Karpas-422 (cell line): ENCODE measurements around the gene CCL5. TPM values are rescaled to one million over a fixed set of nuclear protein-coding genes. Genes with fewer than 3 reads are reported as not detected.

Experiments used
- DNase-seq: peaks from one replicate; pipeline ENCODE4 v3.0.0-alpha.2; 2015
- H2AFZ ChIP-seq: fragments of 200-600 bp; sonication (generic); 2 replicates; pipeline ENCODE4 v1.6.1; 2014; ENCODE audit warnings: antibody characterized with exemption, low read length, mixed read lengths
- H3K27ac ChIP-seq: fragments of 200-600 bp; sonication (generic); 2 replicates; pipeline ENCODE4 v1.5.1; 2014; ENCODE audit warnings: mild to moderate bottlenecking, low read length, moderate library complexity
- H3K27me3 ChIP-seq: fragments of 200-600 bp; sonication (generic); 2 replicates; pipeline ENCODE4 v1.6.1; 2014; ENCODE audit warnings: low read length, mixed read lengths
- H3K36me3 ChIP-seq: fragments of 200-600 bp; sonication (generic); 2 replicates; pipeline ENCODE4 v1.6.1; 2014; ENCODE audit warnings: low read length, mixed read lengths; ENCODE audit not compliant: insufficient read depth
- H3K4me1 ChIP-seq: fragments of 200-600 bp; sonication (generic); 2 replicates; pipeline ENCODE4 v1.6.1; 2014; ENCODE audit warnings: mild to moderate bottlenecking, low read length, mixed read lengths
- H3K4me2 ChIP-seq: fragments of 200-600 bp; sonication (generic); 2 replicates; pipeline ENCODE4 v1.6.1; 2014; ENCODE audit warnings: low read length, low read depth, mild to moderate bottlenecking; ENCODE audit not compliant: poor library complexity, severe bottlenecking
- H3K4me3 ChIP-seq: fragments of 200-600 bp; sonication (generic); 2 replicates; pipeline ENCODE4 v1.5.1; 2014; ENCODE audit warnings: mild to moderate bottlenecking, antibody characterized with exemption, low read length, mixed read lengths
- H3K79me2 ChIP-seq: fragments of 200-600 bp; sonication (generic); 2 replicates; pipeline ENCODE4 v1.6.1; 2014; ENCODE audit warnings: mild to moderate bottlenecking, low read length, mixed read lengths
- H3K9ac ChIP-seq: fragments of 200-600 bp; sonication (generic); 2 replicates; pipeline ENCODE4 v1.6.0; 2014; ENCODE audit warnings: low read length
- H3K9me2 ChIP-seq: fragments of 200-600 bp; sonication (generic), shearing (Covaris generic); replicated peaks from 2 replicates; pipeline ENCODE4 v1.6.0; 2014; ENCODE audit warnings: mild to moderate bottlenecking, low read length, moderate library complexity; ENCODE audit not compliant: insufficient read depth
- H3K9me3 ChIP-seq: fragments of 300-700, 200-600 bp; sonication (generic); 2 replicates; pipeline ENCODE4 v1.6.1; 2014; ENCODE audit warnings: low read length, mixed read lengths
- H4K20me1 ChIP-seq: fragments of 200-600 bp; sonication (generic); 2 replicates; pipeline ENCODE4 v1.6.1; 2014; ENCODE audit warnings: mild to moderate bottlenecking, antibody characterized with exemption, low read length, low read depth; ENCODE audit not compliant: insufficient read depth
- total RNA-seq: library from RNA; depleted of rRNA; stranded (reverse); fragments of >200 nt; shearing (Covaris generic); gene quantifications from 2 replicates; pipeline ENCODE4 v1.2.3, GENCODE V29; 2014; ENCODE audit warnings: low replicate concordance

Gene CCL5
- total RNA-seq, 1 experiment from 2014 or later = not detected

GRCh38 chr17:35847633-35848373 is 32.4 kb downstream of the CCL5 start:
- no peak for DNase-seq
- no peaks in the 10 kb centered on the region for H3K27me3 ChIP-seq
- H3K9ac ChIP-seq = no peak overlapping the region
- H3K9me3 ChIP-seq = no peaks in the 10 kb centered on the region
- H4K20me1 ChIP-seq = 0 out of 2 replicates have a peak, but pooled peaks cover 10% of the 10 kb centered on the region
- H3K27ac ChIP-seq = no peak overlapping the region
- H2AFZ ChIP-seq = no peak overlapping the region
- H3K4me3 ChIP-seq = no peak overlapping the region
- peaks cover 34% of the 10 kb centered on the region; the same call in 1 of the 2 replicates for H3K36me3 ChIP-seq
- H3K79me2 ChIP-seq = peaks cover 6% of the 10 kb centered on the region
- no peaks in the 10 kb centered on the region for H3K9me2 ChIP-seq
- H3K4me2 ChIP-seq = no peak overlapping the region
- no peaks in the 10 kb centered on the region for H3K4me1 ChIP-seq

DNA sequence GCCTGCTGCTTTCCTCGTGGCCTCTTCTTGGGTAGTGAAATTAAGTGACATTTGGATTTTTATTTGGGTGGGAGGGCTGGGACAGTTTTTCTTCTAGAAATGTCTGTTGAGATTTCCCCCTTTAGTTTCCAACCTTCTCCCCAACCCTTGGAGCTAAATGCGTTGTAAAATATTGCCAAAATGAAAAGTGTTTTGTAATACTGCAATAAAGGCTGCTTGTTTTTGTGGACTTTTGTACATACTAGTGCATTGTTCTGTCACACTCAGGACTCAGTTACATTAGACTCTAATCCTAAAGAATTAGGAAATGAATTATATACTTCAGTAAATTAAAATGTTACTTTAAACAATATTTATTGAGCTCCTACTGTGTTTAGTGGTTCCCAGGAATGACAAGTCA is 33.2 kb downstream of the CCL5 start:
- H3K4me3 ChIP-seq = no peak overlapping the region
- H3K27me3 ChIP-seq = no peaks in the 10 kb centered on the region
- H4K20me1 ChIP-seq = 0 out of 2 replicates have a peak, but pooled peaks cover 10% of the 10 kb centered on the region
- H3K36me3 ChIP-seq = peaks cover 40% of the 10 kb centered on the region; the same call in 1 of the 2 replicates
- no peak overlapping the region for H3K4me2 ChIP-seq
- no peak overlapping the region for H3K27ac ChIP-seq
- H3K4me1 ChIP-seq = no peaks in the 10 kb centered on the region
- no peaks in the 10 kb centered on the region for H3K9me2 ChIP-seq
- H3K9ac ChIP-seq = no peak overlapping the region
- H3K9me3 ChIP-seq = no peaks in the 10 kb centered on the region
- no peak for DNase-seq
- peaks cover 6% of the 10 kb centered on the region for H3K79me2 ChIP-seq
- no peak overlapping the region for H2AFZ ChIP-seq

GRCh38 chr17:35846055-35846809 is 33.9 kb downstream of the CCL5 start:
- H3K4me1 ChIP-seq = no peaks in the 10 kb centered on the region
- 0 out of 2 replicates have a peak, but pooled peaks cover 10% of the 10 kb centered on the region for H4K20me1 ChIP-seq
- no peak overlapping the region for H3K4me3 ChIP-seq
- H3K9me2 ChIP-seq = no peaks in the 10 kb centered on the region
- H3K4me2 ChIP-seq = no peak overlapping the region
- H3K9ac ChIP-seq = no peak overlapping the region
- H3K27ac ChIP-seq = no peak overlapping the region
- peaks cover 6% of the 10 kb centered on the region for H3K79me2 ChIP-seq
- no peak for DNase-seq
- no peaks in the 10 kb centered on the region for H3K27me3 ChIP-seq
- H3K9me3 ChIP-seq = no peaks in the 10 kb centered on the region
- H3K36me3 ChIP-seq = peaks cover 46% of the 10 kb centered on the region; the same call in 1 of the 2 replicates
- H2AFZ ChIP-seq = no peak overlapping the region

DNA sequence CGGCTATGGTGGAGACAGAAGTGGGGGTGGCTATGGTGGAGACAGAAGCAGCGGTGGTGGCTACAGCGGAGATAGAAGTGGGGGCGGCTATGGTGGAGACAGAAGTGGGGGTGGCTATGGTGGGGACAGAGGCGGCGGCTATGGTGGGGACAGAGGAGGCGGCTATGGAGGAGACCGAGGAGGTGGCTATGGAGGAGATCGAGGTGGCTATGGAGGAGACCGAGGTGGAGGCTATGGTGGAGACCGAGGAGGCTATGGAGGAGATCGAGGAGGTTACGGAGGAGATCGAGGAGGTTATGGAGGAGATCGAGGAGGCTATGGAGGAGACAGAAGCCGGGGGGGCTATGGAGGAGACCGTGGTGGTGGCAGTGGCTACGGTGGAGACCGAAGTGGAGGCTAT is 35.6 kb downstream of the CCL5 start:
- Histone ChIP-seq H3K27me3 (no peaks in the 10 kb centered on the region), H3K36me3 (peaks cover 49% of the 10 kb centered on the region; the same call in 1 of the 2 replicates), H3K9me2 (no peaks in the 10 kb centered on the region), H3K4me1 (no peaks in the 10 kb centered on the region), H3K9me3 (no peaks in the 10 kb centered on the region), H3K9ac (no peak overlapping the region), H3K27ac (no peak overlapping the region), H3K79me2 (peaks cover 6% of the 10 kb centered on the region), H4K20me1 (0 out of 2 replicates have a peak, but pooled peaks cover 10% of the 10 kb centered on the region), H3K4me3 (no peak overlapping the region), H3K4me2 (no peak overlapping the region), H2AFZ (no peak overlapping the region)
- DNase-seq = no peak

- peaks cover 48% of the 10 kb centered on the region; the same call in 1 of the 2 replicates for H3K36me3 ChIP-seq
- 0 out of 2 replicates have a peak, but pooled peaks cover 10% of the 10 kb centered on the region for H4K20me1 ChIP-seq
- H3K4me3 ChIP-seq = no peak overlapping the region
- no peaks in the 10 kb centered on the region for H3K27me3 ChIP-seq
- no peak overlapping the region for H3K4me2 ChIP-seq
- no peak overlapping the region for H2AFZ ChIP-seq
- H3K9ac ChIP-seq = no peak overlapping the region
- H3K27ac ChIP-seq = no peak overlapping the region
- H3K9me3 ChIP-seq = no peaks in the 10 kb centered on the region
- H3K79me2 ChIP-seq = peaks cover 6% of the 10 kb centered on the region
- no peak for DNase-seq
- no peaks in the 10 kb centered on the region for H3K9me2 ChIP-seq
- no peaks in the 10 kb centered on the region for H3K4me1 ChIP-seq
These were observed 36.5 kb downstream of the CCL5 start for GRCh38 chr17:35843698-35844097.

DNA sequence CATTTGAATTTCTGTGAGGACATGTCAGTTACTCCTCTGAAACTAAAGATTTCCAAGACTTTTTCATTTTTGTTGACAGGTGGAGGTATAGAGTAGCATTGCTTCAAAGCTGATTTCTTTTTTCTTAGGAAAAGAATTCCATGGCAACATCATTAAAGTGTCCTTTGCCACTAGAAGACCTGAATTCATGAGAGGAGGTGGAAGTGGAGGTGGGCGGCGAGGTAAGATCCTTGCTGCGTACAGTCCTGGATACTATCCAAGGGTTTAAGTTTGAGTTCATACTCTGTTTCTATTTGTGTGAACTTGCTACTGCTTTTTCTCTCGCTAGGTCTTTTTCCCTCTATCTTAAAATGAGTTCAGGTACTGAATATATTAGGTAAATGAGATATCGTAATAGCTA is 37.9 kb downstream of the CCL5 start:
- Histone ChIP-seq H3K9me3 (no peaks in the 10 kb centered on the region), H3K79me2 (peaks cover 6% of the 10 kb centered on the region), H3K4me1 (no peaks in the 10 kb centered on the region), H3K27me3 (no peaks in the 10 kb centered on the region), H3K4me2 (no peak overlapping the region), H3K9me2 (no peaks in the 10 kb centered on the region), H2AFZ (no peak overlapping the region), H4K20me1 (0 out of 2 replicates have a peak, but pooled peaks cover 10% of the 10 kb centered on the region), H3K9ac (no peak overlapping the region), H3K36me3 (peaks cover 51% of the 10 kb centered on the region), H3K27ac (no peak overlapping the region), H3K4me3 (no peak overlapping the region)
- DNase-seq = no peak

DNA sequence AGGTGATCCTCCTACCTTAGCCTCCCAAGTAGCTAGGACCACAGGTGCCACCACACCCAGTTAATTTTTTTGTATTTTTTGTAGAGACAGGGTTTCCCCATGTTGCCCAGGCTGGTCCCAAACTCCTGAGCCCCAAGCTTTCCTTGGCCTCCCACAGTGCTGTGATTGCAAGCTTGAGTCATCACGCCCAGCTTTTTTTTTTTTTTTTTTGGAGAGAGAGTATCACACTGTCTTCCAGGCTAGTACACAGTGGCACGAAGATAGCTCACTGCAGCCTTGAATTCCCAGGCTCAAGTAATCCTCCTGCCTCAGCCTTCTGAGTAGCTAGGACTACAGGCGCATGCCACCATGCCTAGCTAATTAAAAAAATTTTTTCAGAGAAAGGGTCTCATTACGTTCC is 38.7 kb downstream of the CCL5 start:
- Histone ChIP-seq H3K4me3 (no peak overlapping the region), H3K27ac (no peak overlapping the region), H2AFZ (no peak overlapping the region), H3K4me1 (no peaks in the 10 kb centered on the region), H3K9ac (no peak overlapping the region), H3K79me2 (peaks cover 6% of the 10 kb centered on the region), H3K9me3 (no peaks in the 10 kb centered on the region), H3K4me2 (no peak overlapping the region), H3K36me3 (peaks cover 55% of the 10 kb centered on the region), H4K20me1 (0 out of 2 replicates have a peak, but pooled peaks cover 10% of the 10 kb centered on the region), H3K9me2 (no peaks in the 10 kb centered on the region), H3K27me3 (no peaks in the 10 kb centered on the region)
- DNase-seq = no peak

DNA sequence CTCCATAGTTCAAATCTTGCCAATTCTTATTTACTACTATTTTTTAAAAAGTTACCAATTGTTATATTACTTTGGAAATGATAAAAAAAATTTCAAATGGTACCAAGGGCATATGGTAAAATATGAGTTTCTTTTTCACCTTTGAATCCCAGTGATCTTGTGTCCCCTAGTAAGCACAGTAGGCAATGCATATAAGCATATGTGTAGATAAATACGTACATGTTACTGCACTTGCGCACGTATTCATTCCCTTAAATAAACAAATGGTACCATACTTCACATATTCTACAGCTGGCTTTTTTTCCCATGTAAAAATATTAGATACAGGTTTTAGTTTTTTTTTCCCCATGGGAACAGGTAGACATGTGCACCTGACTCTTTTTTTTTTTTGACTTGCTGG is 39.1 kb downstream of the CCL5 start:
- H3K4me1 ChIP-seq = no peaks in the 10 kb centered on the region
- no peak overlapping the region for H2AFZ ChIP-seq
- H3K79me2 ChIP-seq = peaks cover 3% of the 10 kb centered on the region; the same call in 1 of the 2 replicates
- H3K4me3 ChIP-seq = no peak overlapping the region
- no peaks in the 10 kb centered on the region for H3K9me2 ChIP-seq
- H3K27me3 ChIP-seq = no peaks in the 10 kb centered on the region
- no peaks in the 10 kb centered on the region for H3K9me3 ChIP-seq
- H3K27ac ChIP-seq = no peak overlapping the region
- no peak for DNase-seq
- H4K20me1 ChIP-seq = 0 out of 2 replicates have a peak, but pooled peaks cover 10% of the 10 kb centered on the region
- H3K36me3 ChIP-seq = peaks cover 59% of the 10 kb centered on the region
- no peak overlapping the region for H3K4me2 ChIP-seq
- H3K9ac ChIP-seq = no peak overlapping the region
